ENCODE results near the gene AFG1L. TPM values are rescaled to one million over a fixed set of nuclear protein-coding genes. Genes with fewer than 3 reads are reported as not detected.
"Not testable (repeated sequence)": the region's sequence is repeated elsewhere in the genome, so short reads cannot be mapped to it uniquely, and the experiment has no call there.

The AFG1L gene
- total and polyA plus RNA-seq, 4 donors, result 2.7 to 2.8 (median 2.7) TPM

- no peaks in the 10 kb centered on the region for H3K9me3 ChIP-seq (ENCODE audit: control insufficient read depth in 4 of 4, low read length in 3 of 4)
- H3K4me3 ChIP-seq (ENCODE audit: low read depth in 1 of 3, low read length in 3 of 3), result no peak overlapping the region
- DNase-seq (ENCODE audit: low spot score), result no peak
- H3K4me1 ChIP-seq (ENCODE audit: control insufficient read depth in 4 of 4, insufficient read depth in 4 of 4, low read length in 3 of 4), result no peaks in the 10 kb centered on the region
- no peak overlapping the region for H3K27ac ChIP-seq (ENCODE audit: low read depth in 1 of 2, low read length in 2 of 2)
- no peaks in the 10 kb centered on the region for H3K27me3 ChIP-seq (ENCODE audit: control insufficient read depth in 4 of 4, insufficient read depth in 4 of 4, low read length in 3 of 4)
- 98% methylated on average over 1 of the region's 1 CpG for WGBS
- H3K9ac ChIP-seq (ENCODE audit: low read depth in 1 of 2, low read length in 2 of 2), result no peak overlapping the region
- TF ChIP-seq RAD21 (IDR thresholded peaks at IDR 0.05) (no peak), TAF1 (conservative IDR thresholded peaks at IDR 0.05) (no peak), EGR1 (IDR thresholded peaks at IDR 0.05; ENCODE audit: low read depth in 2 of 2) (no peak), FOXA2 (IDR thresholded peaks at IDR 0.05) (no peak), MAX (IDR thresholded peaks at IDR 0.05) (no peak), RXRA (IDR thresholded peaks at IDR 0.05) (no peak), JUND (IDR thresholded peaks at IDR 0.05) (no peak), SP1 (IDR thresholded peaks at IDR 0.05) (no peak), HNF4G (IDR thresholded peaks at IDR 0.05) (no peak), CTCF (IDR thresholded peaks at IDR 0.05; ENCODE audit: low read depth, low read length, missing input control) (no peak), HNF4A (conservative IDR thresholded peaks at IDR 0.05) (no peak), GABPA (IDR thresholded peaks at IDR 0.05 in 1 of 2, conservative IDR thresholded peaks at IDR 0.05 in 1 of 2) (no peak), FOXA1 (IDR thresholded peaks at IDR 0.05) (no peak), ZBTB33 (IDR thresholded peaks at IDR 0.05) (no peak), NR2F2 (IDR thresholded peaks at IDR 0.05) (no peak), YY1 (IDR thresholded peaks at IDR 0.05) (no peak), ATF3 (IDR thresholded peaks at IDR 0.05) (no peak)
- no peaks in the 10 kb centered on the region for H3K36me3 ChIP-seq (ENCODE audit: control insufficient read depth in 4 of 4, insufficient read depth in 3 of 4, low read depth in 1 of 4, low read length in 3 of 4)
Measured at GRCh38 chr6:108383981-108384380, 89.1 kb downstream of the AFG1L start.

- not testable (repeated sequence) for H3K27me3 ChIP-seq (ENCODE audit: control insufficient read depth in 4 of 4, insufficient read depth in 4 of 4, low read length in 3 of 4); H3K9me3 ChIP-seq (ENCODE audit: control insufficient read depth in 4 of 4, low read length in 3 of 4); H3K36me3 ChIP-seq (ENCODE audit: control insufficient read depth in 4 of 4, insufficient read depth in 3 of 4, low read depth in 1 of 4, low read length in 3 of 4); H3K4me3 ChIP-seq (ENCODE audit: low read depth in 1 of 3, low read length in 3 of 3); H3K9ac ChIP-seq (ENCODE audit: low read depth in 1 of 2, low read length in 2 of 2); DNase-seq (ENCODE audit: low spot score); H3K27ac ChIP-seq (ENCODE audit: low read depth in 1 of 2, low read length in 2 of 2); H3K4me1 ChIP-seq (ENCODE audit: control insufficient read depth in 4 of 4, insufficient read depth in 4 of 4, low read length in 3 of 4)
- WGBS, result 96% methylated on average over 4 of the region's 4 CpGs
Measured at GRCh38 chr6:108389190-108389589, 94.3 kb downstream of the AFG1L start.

GRCh38 chr6:108395297-108395696, 100.4 kb downstream of the AFG1L start:
- DNase-seq (ENCODE audit: low spot score), result no peak
- TF ChIP-seq NR2F2 (IDR thresholded peaks at IDR 0.05) (no peak), YY1 (IDR thresholded peaks at IDR 0.05) (no peak), RXRA (IDR thresholded peaks at IDR 0.05) (no peak), RAD21 (IDR thresholded peaks at IDR 0.05) (no peak), GABPA (IDR thresholded peaks at IDR 0.05 in 1 of 2, conservative IDR thresholded peaks at IDR 0.05 in 1 of 2) (no peak), MAX (IDR thresholded peaks at IDR 0.05) (no peak), FOXA1 (IDR thresholded peaks at IDR 0.05) (no peak), CTCF (IDR thresholded peaks at IDR 0.05; ENCODE audit: low read depth, low read length, missing input control) (no peak), SP1 (IDR thresholded peaks at IDR 0.05) (no peak), FOXA2 (IDR thresholded peaks at IDR 0.05) (no peak), ZBTB33 (IDR thresholded peaks at IDR 0.05) (no peak), JUND (IDR thresholded peaks at IDR 0.05) (no peak), HNF4G (IDR thresholded peaks at IDR 0.05) (no peak), HNF4A (conservative IDR thresholded peaks at IDR 0.05) (no peak), ATF3 (IDR thresholded peaks at IDR 0.05) (no peak)
- WGBS, result 100% methylated on average over 2 of the region's 2 CpGs
- H3K4me1 ChIP-seq (ENCODE audit: control insufficient read depth in 4 of 4, insufficient read depth in 4 of 4, low read length in 3 of 4), result no peaks in the 10 kb centered on the region
- no peaks in the 10 kb centered on the region for H3K36me3 ChIP-seq (ENCODE audit: control insufficient read depth in 4 of 4, insufficient read depth in 3 of 4, low read depth in 1 of 4, low read length in 3 of 4)
- H3K4me3 ChIP-seq (ENCODE audit: low read depth in 1 of 3, low read length in 3 of 3), result no peak overlapping the region
- no peak overlapping the region for H3K9ac ChIP-seq (ENCODE audit: low read depth in 1 of 2, low read length in 2 of 2)
- H3K27ac ChIP-seq (ENCODE audit: low read depth in 1 of 2, low read length in 2 of 2), result no peak overlapping the region
- no peaks in the 10 kb centered on the region for H3K9me3 ChIP-seq (ENCODE audit: control insufficient read depth in 4 of 4, low read length in 3 of 4)
- no peaks in the 10 kb centered on the region for H3K27me3 ChIP-seq (ENCODE audit: control insufficient read depth in 4 of 4, insufficient read depth in 4 of 4, low read length in 3 of 4)

All from liver (tissue), 9 donors.